K562 (cell line): ENCODE results near the gene C1QTNF5. TPM values are rescaled to one million over a fixed set of nuclear protein-coding genes. Genes with fewer than 3 reads are reported as not detected.

Experiments used
- ATAC-seq: fragments of 200-7000 bp; cut with Tn5 transposase; 3 replicates; pipeline ENCODE4 v1.9.1; 2020; ENCODE audit warnings: moderate library complexity
- BruUV-seq: library from RNA; stranded (reverse); fragments of 400-500 nt; replicated peaks from 2 replicates; lab custom pipeline; 2021; lab: Mats Ljungman, UMichigan
- CTCF ChIA-PET: fragments of 300-600 bp; formaldehyde crosslinking; extraction: SDS; loops from one replicate; lab custom pipeline; 2021; ENCODE audit warnings: low intra/inter-chr PET ratio; lab: Yijun Ruan, JAX
- POLR2A ChIA-PET: fragments of 300-600, 350-650 bp; sonication (Branson Sonifier 250); formaldehyde crosslinking; extraction: SDS; loops from one replicate; lab custom pipeline; 2021; ENCODE audit warnings: antibody characterized with exemption, inconsistent platforms; lab: Yijun Ruan, JAX
- DNase-seq, 4 experiments: peaks; one replicate each; pipeline versions ENCODE4 v3.0.0 to v3.0.0-alpha.2; 2011 to 2018; ENCODE audit warnings: low spot score in 3 of 4, mixed read lengths in 3 of 4; ENCODE audit errors: extremely low read depth in 1 of 4
- FAIRE-seq: peaks from 2 replicates; lab custom pipeline; 2011; peaks lifted over from hg19 to GRCh38; lab: Jason Lieb, UNC
- H2AFZ ChIP-seq: 2 replicates; pipeline ENCODE4 v1.6.0; 2011; ENCODE audit warnings: low read depth, low read length, control low read depth, inconsistent platforms
- H3K27ac ChIP-seq: fragments of 200-600 bp; 3 replicates; pipeline ENCODE4 v1.8.0; 2011; ENCODE audit warnings: low read depth, mild to moderate bottlenecking, control low read depth, inconsistent platforms, low read length, moderate library complexity, mixed read lengths; ENCODE audit errors: extremely low read depth
- H3K27me3 ChIP-seq, 2 experiments: fragments of 300-600 bp in 1 of 2; 2 replicates in 1 of 2; 3 replicates in 1 of 2; pipeline versions ENCODE4 v1.6.0 to v1.8.0; 2011; ENCODE audit warnings: inconsistent platforms in 2 of 2, low read length in 2 of 2, mild to moderate bottlenecking in 1 of 2, mixed read lengths in 1 of 2, moderate library complexity in 1 of 2; ENCODE audit not compliant: control insufficient read depth in 2 of 2, insufficient read depth in 2 of 2
- H3K36me3 ChIP-seq: fragments of 300-600 bp; 3 replicates; pipeline ENCODE4 v1.8.0; 2011; ENCODE audit warnings: mild to moderate bottlenecking, low read length, inconsistent platforms; ENCODE audit not compliant: control insufficient read depth, insufficient read depth
- H3K4me1 ChIP-seq, 2 experiments: fragments of 200-600 bp in 1 of 2; replicated peaks in 1 of 2; 2 replicates in 1 of 2; 3 replicates in 1 of 2; pipeline versions ENCODE4 v1.5.1 to v1.8.0; 2011; ENCODE audit warnings: inconsistent platforms in 2 of 2, low read length in 2 of 2, mild to moderate bottlenecking in 1 of 2, mixed read lengths in 1 of 2, moderate library complexity in 1 of 2; ENCODE audit not compliant: control insufficient read depth in 2 of 2, insufficient read depth in 2 of 2
- H3K4me2 ChIP-seq: 2 replicates; pipeline ENCODE4 v1.6.1; 2011; ENCODE audit warnings: low read length, control low read depth, inconsistent platforms, mixed read lengths; ENCODE audit not compliant: insufficient read depth
- H3K4me3 ChIP-seq: fragments of 200-600 bp; sonication (generic), shearing (Covaris generic); 2 replicates; pipeline ENCODE4 v1.5.1; 2016; ENCODE audit warnings: control low read depth, inconsistent platforms
- H3K79me2 ChIP-seq: fragments of 200-600 bp; 3 replicates; pipeline ENCODE4 v1.8.0; 2011; ENCODE audit warnings: low read length, inconsistent platforms; ENCODE audit not compliant: control insufficient read depth, insufficient read depth
- H3K9ac ChIP-seq, 2 experiments: 2 replicates each; pipeline versions ENCODE4 v1.6.0 to v1.6.1; 2011; ENCODE audit warnings: low read depth in 2 of 2, low read length in 2 of 2, control low read depth in 1 of 2, inconsistent platforms in 1 of 2, mild to moderate bottlenecking in 1 of 2, mixed read lengths in 1 of 2; ENCODE audit not compliant: insufficient read depth in 1 of 2
- H3K9me1 ChIP-seq: one replicate; pipeline ENCODE4 v1.6.0; 2011; ENCODE audit warnings: inconsistent platforms, mild to moderate bottlenecking, low read length, moderate library complexity; ENCODE audit not compliant: control insufficient read depth, insufficient read depth
- H3K9me3 ChIP-seq: replicated peaks from 2 replicates; pipeline ENCODE4 v1.5.1; 2011; ENCODE audit warnings: low read depth, low read length, inconsistent platforms; ENCODE audit not compliant: control insufficient read depth, insufficient read depth
- H4K20me1 ChIP-seq: replicated peaks from 2 replicates; pipeline ENCODE4 v1.6.1; 2011; ENCODE audit warnings: low read length, inconsistent platforms, mixed read lengths; ENCODE audit not compliant: control insufficient read depth, insufficient read depth
- FOXP1 ChIP-seq: sonication (generic); formaldehyde crosslinking; IDR thresholded peaks from 2 replicates; pipeline ENCODE4 v1.8.0; 2022; ENCODE audit warnings: mild to moderate bottlenecking, missing genetic modification reagents
- TFAM ChIP-seq: fragments of 250-450 bp; sonication (Bioruptor Pico); conservative IDR thresholded peaks from 2 replicates; pipeline ENCODE4 v1.5.0; 2021; ENCODE audit warnings: mild to moderate bottlenecking, moderate library complexity
- THRAP3 ChIP-seq: fragments of 450-650 bp; IDR thresholded peaks from 2 replicates; pipeline ENCODE4 v1.6.1; 2016; ENCODE audit warnings: mild to moderate bottlenecking, inconsistent platforms, borderline replicate concordance
- ZFP36 ChIP-seq: fragments of 150-350 bp; IDR thresholded peaks from 2 replicates; pipeline ENCODE4 v1.6.1; 2018; ENCODE audit warnings: low read length, low read depth; ENCODE audit not compliant: partially characterized antibody
- WGBS: fragments of 100-300 bp; shearing (Covaris generic); methylation state at CpG from one replicate; pipeline ENCODE4 v1.1.6; 2016; ENCODE audit warnings: low coverage, mixed read lengths; ENCODE audit not compliant: insufficient coverage; ENCODE audit errors: missing lambda C conversion rate; 5-methylcytosine and 5-hydroxymethylcytosine counted together
- in situ Hi-C: fragments of 300-500 bp; cut with MboI; formaldehyde crosslinking; loops from 4 replicates; pipeline ENCODE4 v1.15.0; 2018; ENCODE audit warnings: inconsistent platforms, mixed read lengths
- intact Hi-C: fragments of 100-400 bp; cut with micrococcal nuclease; formaldehyde crosslinking; loops from 2 replicates; pipeline ENCODE4 v1.14.2; 2022
- polyA plus RNA-seq, 8 experiments: library from polyadenylated mRNA; depleted of rRNA in 4 of 8; stranded (reverse) in 5 of 8; unstranded in 3 of 8; fragments of >200 nt; fragmentation: Nextera tagmentation in 2 of 8; fragmentation: Illumina TruSeq in 1 of 8; extraction: Ambion mirVana in 2 of 8; extraction: Trizol in 1 of 8; gene quantifications; 2 replicates each; pipeline versions ENCODE4 v1.2.1 to v1.2.3, GENCODE V29; 2011 to 2014; ENCODE audit warnings: inconsistent platforms in 1 of 8, missing spikeins in 1 of 8
- total RNA-seq, 7 experiments: library from RNA; depleted of rRNA in 6 of 7; stranded (reverse); fragments of >200 nt in 6 of 7; fragmentation: Illumina TruSeq in 2 of 7; extraction: Trizol in 2 of 7; gene quantifications; 2 replicates each; pipeline versions ENCODE4 v1.2.1 to v1.2.3, GENCODE V29; 2011 to 2021; ENCODE audit warnings: low replicate concordance in 1 of 7
- TF ChIP-seq, protein P1 (sequence below), 3 experiments: IDR thresholded peaks in 2 of 3; conservative IDR thresholded peaks in 1 of 3; 2 replicates each; pipeline ENCODE4 v1.5.1; 2011 to 2012; ENCODE audit warnings: low read length in 3 of 3, mild to moderate bottlenecking in 3 of 3, control low read depth in 2 of 3, improper control_type of control experiment in 1 of 3, inconsistent platforms in 1 of 3, low read depth in 1 of 3, mixed read lengths in 1 of 3, moderate library complexity in 1 of 3; ENCODE audit not compliant: insufficient read depth in 2 of 3

The C1QTNF5 gene
- total and polyA plus RNA-seq, 9 of the 15 experiments (the other 6 are each of a cell fraction or from before 2014, with no cell fraction given), result 0.07 to 0.76 (median 0.24) TPM; not detected in 1

DNA sequence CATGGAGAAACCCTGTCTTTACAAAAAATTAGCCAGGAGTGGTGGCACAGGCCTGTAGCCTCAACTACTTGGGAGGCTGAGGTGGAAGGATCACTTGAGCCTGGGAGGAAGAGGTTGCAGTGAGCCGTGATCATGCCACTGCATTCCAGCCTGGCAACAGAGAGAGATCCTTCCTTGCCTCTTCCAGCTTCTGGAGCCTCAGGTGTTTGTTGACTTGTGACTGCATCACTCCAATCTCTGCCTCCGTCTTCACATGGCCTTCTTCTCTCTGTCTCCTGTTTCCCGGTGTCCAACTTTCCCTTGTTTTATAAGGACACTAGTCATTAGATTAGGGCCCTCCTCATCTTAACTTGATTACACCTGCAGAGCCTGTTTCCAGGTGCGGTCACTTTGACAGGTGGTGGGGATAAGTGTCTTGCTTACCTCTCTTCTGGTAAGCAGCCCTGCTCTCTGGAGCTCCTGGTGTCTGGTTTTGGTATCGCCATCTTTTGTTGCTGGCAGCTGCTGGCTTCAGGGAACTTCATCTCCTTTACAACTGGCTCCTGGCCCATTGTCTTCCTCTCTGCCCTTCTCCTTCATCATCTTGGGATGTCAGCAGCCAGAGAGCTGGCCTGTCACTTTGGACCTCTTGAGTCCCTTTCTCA lies 49.0 kb upstream of the C1QTNF5 start:
- H3K4me3 ChIP-seq, result no peak overlapping the region
- H3K27ac ChIP-seq, result no peak overlapping the region
- in situ Hi-C loops, result no loop called here
- ATAC-seq (peak; percentile 88), FAIRE-seq (peak; percentile 87), DNase-seq (peak in 3 of 4 experiments; percentile 28 to 40 (median 32))
- no peaks in the 10 kb centered on the region for H3K9me3 ChIP-seq
- H3K79me2 ChIP-seq, result no peaks in the 10 kb centered on the region
- no TSS peak for BruUV-seq
- H4K20me1 ChIP-seq, result no peaks in the 10 kb centered on the region
- ChIA-PET POLR2A (interaction anchor here (0.6 to 1.5 kb wide), 2 partner anchors 9 to 11 kb away, joined by 4 to 5 read pairs; no protein-coding TSS in a partner anchor), CTCF (no interaction called here)
- intact Hi-C loops, result no loop called here
- H2AFZ ChIP-seq, result no peak overlapping the region
- 43% methylated on average over 5 of the region's 5 CpGs for WGBS
- no peaks in the 10 kb centered on the region for H3K4me1 ChIP-seq
- no peaks in the 10 kb centered on the region for H3K9me1 ChIP-seq
- H3K9ac ChIP-seq, result no peak overlapping the region
- H3K36me3 ChIP-seq, result no peaks in the 10 kb centered on the region
- no peak for TF ChIP-seq THRAP3
- TF ChIP-seq, protein P1, sequence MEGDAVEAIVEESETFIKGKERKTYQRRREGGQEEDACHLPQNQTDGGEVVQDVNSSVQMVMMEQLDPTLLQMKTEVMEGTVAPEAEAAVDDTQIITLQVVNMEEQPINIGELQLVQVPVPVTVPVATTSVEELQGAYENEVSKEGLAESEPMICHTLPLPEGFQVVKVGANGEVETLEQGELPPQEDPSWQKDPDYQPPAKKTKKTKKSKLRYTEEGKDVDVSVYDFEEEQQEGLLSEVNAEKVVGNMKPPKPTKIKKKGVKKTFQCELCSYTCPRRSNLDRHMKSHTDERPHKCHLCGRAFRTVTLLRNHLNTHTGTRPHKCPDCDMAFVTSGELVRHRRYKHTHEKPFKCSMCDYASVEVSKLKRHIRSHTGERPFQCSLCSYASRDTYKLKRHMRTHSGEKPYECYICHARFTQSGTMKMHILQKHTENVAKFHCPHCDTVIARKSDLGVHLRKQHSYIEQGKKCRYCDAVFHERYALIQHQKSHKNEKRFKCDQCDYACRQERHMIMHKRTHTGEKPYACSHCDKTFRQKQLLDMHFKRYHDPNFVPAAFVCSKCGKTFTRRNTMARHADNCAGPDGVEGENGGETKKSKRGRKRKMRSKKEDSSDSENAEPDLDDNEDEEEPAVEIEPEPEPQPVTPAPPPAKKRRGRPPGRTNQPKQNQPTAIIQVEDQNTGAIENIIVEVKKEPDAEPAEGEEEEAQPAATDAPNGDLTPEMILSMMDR (IDR thresholded peaks at IDR 0.05 in 2 of 3, conservative IDR thresholded peaks at IDR 0.05 in 1 of 3; ENCODE audit: insufficient read depth in 2 of 3, low read depth in 1 of 3, low read length in 3 of 3), result peak; percentile 54 to 62 (median 54); a peak in 5 of 6 replicates
- no peak for TF ChIP-seq TFAM (CRISPR knock-in tag)
- TF ChIP-seq ZFP36, result no peak
- 0 out of 2 replicates have a peak, but pooled peaks have one; percentile 23 for TF ChIP-seq FOXP1 (CRISPR knock-in tag)
- H3K27me3 ChIP-seq, result no peaks in the 10 kb centered on the region
- H3K4me2 ChIP-seq, result no peak overlapping the region
